Measurements from ENCODE around the gene NUMBL. TPM values are rescaled to one million over a fixed set of nuclear protein-coding genes. Genes with fewer than 3 reads are reported as not detected.

Gene NUMBL
- polyA plus RNA-seq, 1 donor from 2014 or later, result 20.5 TPM

DNA sequence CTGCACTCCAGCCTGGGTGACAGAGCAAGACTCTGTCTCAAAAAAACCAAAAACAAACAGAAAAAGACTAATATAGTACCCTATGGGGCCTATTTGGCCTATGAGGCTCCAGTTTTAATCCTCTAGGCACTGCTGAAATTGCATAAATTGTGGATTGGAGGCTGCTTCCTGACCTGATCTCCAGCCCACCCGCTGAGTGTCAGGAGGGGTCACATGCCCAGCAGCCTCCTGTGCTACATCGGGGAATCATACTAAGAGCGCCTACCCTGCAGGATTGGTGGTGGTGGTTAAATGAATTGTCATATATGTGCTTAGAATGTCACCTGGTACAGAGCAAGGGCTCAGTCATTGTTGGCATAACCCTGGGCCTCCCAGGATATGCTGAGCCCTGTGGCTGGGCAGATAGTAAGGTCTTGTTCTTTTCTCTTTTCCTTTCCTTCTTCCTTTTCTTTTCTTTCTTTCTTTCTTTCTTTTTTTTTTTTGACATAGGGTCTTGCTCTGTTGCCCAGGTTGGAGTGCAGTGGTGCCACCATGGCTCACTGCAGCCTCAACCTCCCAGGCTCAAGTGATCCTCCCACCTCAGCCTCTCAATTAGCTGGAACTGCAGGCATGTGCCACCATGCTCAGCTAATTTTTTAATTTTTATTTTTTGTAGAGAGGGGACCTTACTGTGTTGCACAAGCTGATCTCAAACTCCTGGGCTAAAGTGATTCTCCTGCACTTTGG, 58.0 kb downstream of the NUMBL start:
- TF ChIP-seq SMC3 (conservative IDR thresholded peaks at IDR 0.05; ENCODE audit: poor library complexity) (no peak), POLR2AphosphoS5 (IDR thresholded peaks at IDR 0.05) (no peak), TAF1 (IDR thresholded peaks at IDR 0.05; ENCODE audit: low read depth) (no peak), MXI1 (conservative IDR thresholded peaks at IDR 0.05; ENCODE audit: poor library complexity, severe bottlenecking) (no peak), EP300 (conservative IDR thresholded peaks at IDR 0.05; ENCODE audit: poor library complexity, severe bottlenecking) (no peak), RAD21 (conservative IDR thresholded peaks at IDR 0.05) (no peak), EZH2 (IDR thresholded peaks at IDR 0.05; ENCODE audit: borderline replicate concordance, insufficient read depth, low read length, poor library complexity, severe bottlenecking) (no peak)
- TF ChIP-seq, protein P1, sequence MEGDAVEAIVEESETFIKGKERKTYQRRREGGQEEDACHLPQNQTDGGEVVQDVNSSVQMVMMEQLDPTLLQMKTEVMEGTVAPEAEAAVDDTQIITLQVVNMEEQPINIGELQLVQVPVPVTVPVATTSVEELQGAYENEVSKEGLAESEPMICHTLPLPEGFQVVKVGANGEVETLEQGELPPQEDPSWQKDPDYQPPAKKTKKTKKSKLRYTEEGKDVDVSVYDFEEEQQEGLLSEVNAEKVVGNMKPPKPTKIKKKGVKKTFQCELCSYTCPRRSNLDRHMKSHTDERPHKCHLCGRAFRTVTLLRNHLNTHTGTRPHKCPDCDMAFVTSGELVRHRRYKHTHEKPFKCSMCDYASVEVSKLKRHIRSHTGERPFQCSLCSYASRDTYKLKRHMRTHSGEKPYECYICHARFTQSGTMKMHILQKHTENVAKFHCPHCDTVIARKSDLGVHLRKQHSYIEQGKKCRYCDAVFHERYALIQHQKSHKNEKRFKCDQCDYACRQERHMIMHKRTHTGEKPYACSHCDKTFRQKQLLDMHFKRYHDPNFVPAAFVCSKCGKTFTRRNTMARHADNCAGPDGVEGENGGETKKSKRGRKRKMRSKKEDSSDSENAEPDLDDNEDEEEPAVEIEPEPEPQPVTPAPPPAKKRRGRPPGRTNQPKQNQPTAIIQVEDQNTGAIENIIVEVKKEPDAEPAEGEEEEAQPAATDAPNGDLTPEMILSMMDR (IDR thresholded peaks at IDR 0.05; ENCODE audit: poor library complexity, severe bottlenecking), result no peak
- TF ChIP-seq, protein P2, sequence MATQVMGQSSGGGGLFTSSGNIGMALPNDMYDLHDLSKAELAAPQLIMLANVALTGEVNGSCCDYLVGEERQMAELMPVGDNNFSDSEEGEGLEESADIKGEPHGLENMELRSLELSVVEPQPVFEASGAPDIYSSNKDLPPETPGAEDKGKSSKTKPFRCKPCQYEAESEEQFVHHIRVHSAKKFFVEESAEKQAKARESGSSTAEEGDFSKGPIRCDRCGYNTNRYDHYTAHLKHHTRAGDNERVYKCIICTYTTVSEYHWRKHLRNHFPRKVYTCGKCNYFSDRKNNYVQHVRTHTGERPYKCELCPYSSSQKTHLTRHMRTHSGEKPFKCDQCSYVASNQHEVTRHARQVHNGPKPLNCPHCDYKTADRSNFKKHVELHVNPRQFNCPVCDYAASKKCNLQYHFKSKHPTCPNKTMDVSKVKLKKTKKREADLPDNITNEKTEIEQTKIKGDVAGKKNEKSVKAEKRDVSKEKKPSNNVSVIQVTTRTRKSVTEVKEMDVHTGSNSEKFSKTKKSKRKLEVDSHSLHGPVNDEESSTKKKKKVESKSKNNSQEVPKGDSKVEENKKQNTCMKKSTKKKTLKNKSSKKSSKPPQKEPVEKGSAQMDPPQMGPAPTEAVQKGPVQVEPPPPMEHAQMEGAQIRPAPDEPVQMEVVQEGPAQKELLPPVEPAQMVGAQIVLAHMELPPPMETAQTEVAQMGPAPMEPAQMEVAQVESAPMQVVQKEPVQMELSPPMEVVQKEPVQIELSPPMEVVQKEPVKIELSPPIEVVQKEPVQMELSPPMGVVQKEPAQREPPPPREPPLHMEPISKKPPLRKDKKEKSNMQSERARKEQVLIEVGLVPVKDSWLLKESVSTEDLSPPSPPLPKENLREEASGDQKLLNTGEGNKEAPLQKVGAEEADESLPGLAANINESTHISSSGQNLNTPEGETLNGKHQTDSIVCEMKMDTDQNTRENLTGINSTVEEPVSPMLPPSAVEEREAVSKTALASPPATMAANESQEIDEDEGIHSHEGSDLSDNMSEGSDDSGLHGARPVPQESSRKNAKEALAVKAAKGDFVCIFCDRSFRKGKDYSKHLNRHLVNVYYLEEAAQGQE (IDR thresholded peaks at IDR 0.05; ENCODE audit: borderline replicate concordance), result no peak
- no peak overlapping the region for H3K9ac ChIP-seq (ENCODE audit: low read length)
- H3K27ac ChIP-seq (ENCODE audit: low read length), result no peak overlapping the region
- no peaks in the 10 kb centered on the region for H3K27me3 ChIP-seq (ENCODE audit: insufficient read depth, low read depth, low read length)
- H3K4me3 ChIP-seq (ENCODE audit: low read length), result no peak overlapping the region
- no peak overlapping the region for H3K4me2 ChIP-seq (ENCODE audit: low read length)
- no peaks in the 10 kb centered on the region for H3K9me2 ChIP-seq (ENCODE audit: insufficient read depth, low read length)
- H3F3A ChIP-seq (ENCODE audit: insufficient read depth, low read length, poor library complexity, severe bottlenecking), result no peaks in the 10 kb centered on the region
- H2AFZ ChIP-seq (ENCODE audit: low read depth, low read length), result no peak overlapping the region
- no peaks in the 10 kb centered on the region for H4K20me1 ChIP-seq (ENCODE audit: insufficient read depth)
- H3K9me3 ChIP-seq (ENCODE audit: low read length), result no peaks in the 10 kb centered on the region
- H3K36me3 ChIP-seq (ENCODE audit: insufficient read depth, low read length), result no peaks in the 10 kb centered on the region
- H3K79me2 ChIP-seq (replicated peaks; ENCODE audit: insufficient read depth, low read length), result no peaks in the 10 kb centered on the region

DNA sequence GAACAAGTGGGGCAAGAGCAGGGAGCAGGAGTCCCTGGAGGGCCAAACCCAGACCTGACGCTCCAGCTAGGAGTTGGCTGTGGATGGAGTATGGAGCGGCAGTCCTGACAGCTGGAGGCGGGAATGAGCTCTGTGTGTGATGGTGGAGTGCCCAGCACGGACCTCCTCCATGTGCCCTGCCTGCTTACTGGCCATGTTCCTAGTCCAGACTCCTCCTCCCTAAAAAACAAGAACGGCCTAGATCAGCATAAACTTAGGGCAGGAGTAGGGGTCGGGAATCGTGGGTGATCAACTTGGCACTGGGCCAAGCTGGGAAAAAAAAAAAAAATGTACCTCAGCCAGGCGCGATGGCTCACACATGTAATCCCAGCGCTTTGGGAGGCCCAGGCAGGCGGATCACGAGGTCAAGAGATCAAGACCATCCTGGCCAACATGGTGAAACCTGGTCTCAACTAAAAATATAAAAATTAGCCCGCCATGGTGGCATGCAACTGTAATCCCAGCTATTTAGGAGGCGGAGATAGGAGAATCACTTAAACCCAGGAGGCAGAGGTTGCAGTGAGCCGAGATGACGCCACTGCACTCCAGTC, 59.8 kb downstream of the NUMBL start:
- Histone ChIP-seq H4K20me1 (ENCODE audit: insufficient read depth) (no peaks in the 10 kb centered on the region), H3F3A (ENCODE audit: insufficient read depth, low read length, poor library complexity, severe bottlenecking) (no peaks in the 10 kb centered on the region), H3K79me2 (replicated peaks; ENCODE audit: insufficient read depth, low read length) (no peaks in the 10 kb centered on the region), H3K9me2 (ENCODE audit: insufficient read depth, low read length) (no peaks in the 10 kb centered on the region), H3K36me3 (ENCODE audit: insufficient read depth, low read length) (no peaks in the 10 kb centered on the region), H3K27me3 (ENCODE audit: insufficient read depth, low read depth, low read length) (no peaks in the 10 kb centered on the region), H3K27ac (ENCODE audit: low read length) (no peak overlapping the region), H3K4me3 (ENCODE audit: low read length) (no peak overlapping the region), H3K4me2 (ENCODE audit: low read length) (no peak overlapping the region), H3K9ac (ENCODE audit: low read length) (no peak overlapping the region), H2AFZ (ENCODE audit: low read depth, low read length) (no peak overlapping the region), H3K9me3 (ENCODE audit: low read length) (no peaks in the 10 kb centered on the region)
- TF ChIP-seq MXI1 (conservative IDR thresholded peaks at IDR 0.05; ENCODE audit: poor library complexity, severe bottlenecking), result no peak
- TF ChIP-seq EZH2 (IDR thresholded peaks at IDR 0.05; ENCODE audit: borderline replicate concordance, insufficient read depth, low read length, poor library complexity, severe bottlenecking), result no peak
- TF ChIP-seq POLR2AphosphoS5 (IDR thresholded peaks at IDR 0.05), result no peak
- no peak for TF ChIP-seq TAF1 (IDR thresholded peaks at IDR 0.05; ENCODE audit: low read depth)
- TF ChIP-seq, protein P1 (IDR thresholded peaks at IDR 0.05; ENCODE audit: poor library complexity, severe bottlenecking), result no peak
- no peak for TF ChIP-seq RAD21 (conservative IDR thresholded peaks at IDR 0.05)

Measured in neural cell (in vitro differentiated cells).